NCI-H774 (cell line): ENCODE results near the gene OR2B2.
"Not testable (repeated sequence)": the region's sequence is repeated elsewhere in the genome, so short reads cannot be mapped to it uniquely, and the experiment has no call there.

Source experiments
- DNase-seq: peaks from one replicate; lab custom pipeline; 2025; lab: John Stamatoyannopoulos, UW

The OR2B2 gene

DNA sequence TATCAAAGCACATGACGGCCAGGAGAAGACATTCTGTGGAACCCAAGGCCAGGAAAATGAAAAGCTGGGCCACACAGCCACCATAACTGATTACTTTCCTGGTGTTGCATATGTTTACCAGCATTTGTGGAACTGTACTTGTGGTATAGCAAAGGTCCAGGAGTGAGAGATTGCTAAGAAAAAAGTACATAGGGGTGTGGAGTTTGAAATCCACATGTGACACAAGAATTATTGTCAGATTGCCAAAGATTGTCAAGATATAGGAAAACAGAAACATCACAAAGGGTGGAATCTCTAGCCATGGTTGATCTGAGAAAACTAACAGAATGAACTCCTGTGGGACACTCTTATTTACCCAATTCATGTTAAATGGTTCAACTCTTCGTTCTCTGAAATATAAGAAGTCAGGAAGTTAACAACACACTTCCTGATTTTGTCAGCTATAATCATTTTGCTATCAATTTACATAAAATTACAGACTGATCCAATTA is at the start of gene OR2B2:
OR2B2 (minus strand) TSS at position 441 of the 491 bp plus-strand sequence; CDS start at position 364, 77 bp downstream.
- no peak for DNase-seq

DNA sequence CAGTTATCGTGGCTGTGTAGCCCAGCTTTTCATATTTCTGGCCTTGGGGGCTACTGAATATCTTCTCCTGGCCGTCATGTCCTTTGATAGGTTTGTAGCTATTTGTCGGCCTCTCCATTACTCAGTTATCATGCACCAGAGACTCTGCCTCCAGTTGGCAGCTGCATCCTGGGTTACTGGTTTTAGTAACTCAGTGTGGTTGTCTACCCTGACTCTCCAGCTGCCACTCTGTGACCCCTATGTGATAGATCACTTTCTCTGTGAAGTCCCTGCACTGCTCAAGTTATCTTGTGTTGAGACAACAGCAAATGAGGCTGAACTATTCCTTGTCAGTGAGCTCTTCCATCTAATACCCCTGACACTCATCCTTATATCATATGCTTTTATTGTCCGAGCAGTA is 45.3 kb upstream of the OR2B2 start:
- DNase-seq = no peak

DNA sequence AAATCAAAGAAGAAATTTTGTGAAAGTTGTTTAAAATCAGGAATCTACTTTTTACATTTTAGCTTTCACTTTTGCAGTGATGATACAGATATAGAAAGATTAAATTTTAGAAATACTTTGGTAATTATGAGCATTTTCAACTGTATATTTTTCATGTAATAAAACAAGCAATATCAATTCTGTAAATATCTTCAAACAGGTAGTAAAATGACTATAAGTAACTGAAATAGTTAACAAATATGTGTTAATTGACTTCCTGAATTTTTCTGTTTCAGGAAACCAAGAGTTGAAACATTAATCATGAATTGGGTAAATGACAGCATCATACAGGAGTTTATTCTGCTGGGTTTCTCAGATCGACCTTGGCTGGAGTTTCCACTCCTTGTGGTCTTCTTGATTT is 44.7 kb upstream of the OR2B2 start, which contains the start of gene OR2B6:
OR2B6 (plus strand) TSS at position 301 of the 400 bp plus-strand sequence; CDS start at position 301, 0 bp downstream.
- no peak for DNase-seq

DNA sequence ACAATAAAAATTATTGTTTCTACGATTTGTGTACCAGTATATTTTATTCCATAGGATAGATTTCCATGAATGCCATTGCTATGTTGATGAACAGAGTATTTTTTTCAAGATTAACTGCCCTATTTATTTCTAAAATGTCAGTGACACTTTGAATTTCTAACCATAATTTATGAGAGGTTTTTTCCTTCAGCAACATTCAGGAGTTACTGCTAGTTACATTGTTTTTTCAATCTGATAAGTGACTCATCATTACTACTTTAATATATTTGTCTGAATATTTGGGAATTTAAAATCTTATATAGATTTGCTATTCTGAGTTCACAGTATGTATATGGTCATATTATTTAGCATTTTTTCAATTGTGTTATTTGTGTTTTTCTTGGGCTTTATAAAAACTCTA is 38.8 kb upstream of the OR2B2 start:
- DNase-seq = no peak

DNA sequence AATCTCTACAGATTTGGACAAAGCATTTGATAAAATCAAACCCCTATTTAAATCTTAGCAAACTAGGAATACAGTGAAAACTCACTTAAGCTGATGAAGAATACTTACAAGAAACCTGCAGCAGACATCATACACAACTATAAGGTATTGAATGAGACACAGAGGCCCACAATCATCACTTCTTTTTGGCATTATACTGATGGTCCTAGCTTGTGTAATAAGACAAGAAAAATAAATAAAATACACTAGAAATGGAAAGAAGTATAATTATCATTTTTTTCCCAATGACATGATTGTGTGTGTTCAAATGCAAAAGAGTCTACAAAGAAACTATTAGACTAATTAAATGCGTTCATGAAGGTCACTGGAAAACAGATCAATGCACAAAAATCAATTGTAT is 36.0 kb upstream of the OR2B2 start:
- DNase-seq = no peak

DNA sequence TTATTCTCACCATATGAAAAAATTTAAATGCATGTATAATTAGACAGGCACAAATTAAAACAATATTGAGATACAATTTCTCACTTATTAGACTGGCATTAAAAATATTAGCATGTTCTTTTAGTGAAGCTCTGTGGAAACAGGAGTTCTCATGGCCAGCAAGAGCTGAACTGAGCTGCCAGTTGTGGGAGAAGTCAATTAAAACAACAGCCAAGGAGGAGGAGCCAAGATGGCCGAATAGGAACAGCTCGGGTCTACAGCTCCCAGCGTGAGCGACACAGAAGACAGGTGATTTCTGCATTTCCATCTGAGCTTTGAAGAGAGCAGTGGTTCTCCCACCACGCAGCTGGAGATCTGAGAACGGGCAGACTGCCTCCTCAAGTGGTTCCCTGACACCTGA is 30.9 kb upstream of the OR2B2 start:
- DNase-seq = not testable (repeated sequence)

DNA sequence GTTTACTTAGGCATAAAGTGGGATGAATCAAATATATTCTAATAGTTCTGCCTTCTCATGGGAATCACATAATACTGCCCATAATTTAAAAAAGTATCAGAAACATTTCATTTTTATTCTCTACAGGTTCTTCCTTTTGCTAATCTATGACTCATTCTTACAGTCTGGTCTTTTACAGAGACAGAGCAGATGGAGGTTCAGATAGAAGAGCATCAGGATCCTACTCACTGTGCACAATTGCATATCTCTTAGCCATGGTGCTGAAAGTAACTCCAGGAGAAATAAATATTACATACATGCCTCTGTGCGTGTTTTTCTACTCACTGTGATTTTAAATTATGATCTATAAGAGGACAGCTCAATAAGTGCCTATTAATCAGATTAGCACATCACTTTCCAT is 28.6 kb upstream of the OR2B2 start:
- DNase-seq = no peak

DNA sequence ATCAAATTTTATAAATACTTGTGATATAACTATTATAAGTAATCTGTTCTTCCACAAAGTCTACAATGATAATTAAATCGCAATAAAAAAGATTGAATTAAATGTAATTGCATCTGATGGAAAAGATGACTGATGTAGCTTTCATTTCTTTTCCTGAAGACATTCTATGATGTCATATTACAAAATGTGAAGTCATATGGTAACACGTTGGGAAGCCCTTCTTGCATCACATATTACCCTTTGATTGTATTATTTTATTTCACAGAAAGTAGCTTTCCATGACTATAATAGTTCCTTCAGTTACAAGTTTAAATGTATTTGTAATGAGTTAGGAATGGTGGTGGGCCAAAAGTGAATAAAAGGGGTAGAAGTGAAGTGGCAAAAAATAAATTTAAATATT is 19.0 kb upstream of the OR2B2 start:
- DNase-seq = no peak

DNA sequence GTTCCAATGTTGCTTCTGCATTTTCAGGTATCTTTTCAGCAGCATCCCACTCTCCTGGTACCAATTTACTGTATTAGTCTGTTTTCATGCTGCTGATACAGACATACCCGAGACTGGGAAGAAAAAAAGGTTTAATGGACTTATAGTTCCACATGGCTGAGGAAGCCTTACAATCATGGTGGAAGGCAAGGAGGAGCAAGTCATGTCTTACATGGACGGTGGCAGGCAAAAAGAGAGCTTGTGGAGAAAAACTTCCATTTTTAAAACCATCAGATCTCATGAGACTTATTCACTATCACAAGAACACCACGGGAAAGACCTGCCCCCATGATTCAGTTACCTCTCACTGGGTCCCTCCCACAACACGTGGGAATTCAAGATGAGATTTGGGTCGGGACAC is 17.7 kb upstream of the OR2B2 start:
- not testable (repeated sequence) for DNase-seq

DNA sequence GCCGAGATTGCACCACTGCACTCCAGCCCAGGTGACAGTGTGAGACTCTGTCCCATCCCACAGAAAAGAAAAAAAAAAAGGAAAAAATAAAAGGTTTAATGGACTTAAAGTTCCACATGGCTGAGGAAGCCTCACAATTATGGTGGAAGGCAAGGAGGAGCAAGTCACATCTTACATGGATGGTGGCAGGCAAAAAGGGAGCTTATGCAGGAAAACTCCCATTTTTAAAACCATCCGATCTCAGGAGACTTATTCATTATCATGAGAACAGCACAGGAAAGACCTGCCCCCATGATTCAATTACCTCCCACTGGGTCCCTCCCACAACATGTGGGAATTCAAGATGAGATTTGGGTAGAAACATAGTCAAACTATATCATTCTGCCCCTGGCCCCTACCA is 15.8 kb upstream of the OR2B2 start:
- not testable (repeated sequence) for DNase-seq

DNA sequence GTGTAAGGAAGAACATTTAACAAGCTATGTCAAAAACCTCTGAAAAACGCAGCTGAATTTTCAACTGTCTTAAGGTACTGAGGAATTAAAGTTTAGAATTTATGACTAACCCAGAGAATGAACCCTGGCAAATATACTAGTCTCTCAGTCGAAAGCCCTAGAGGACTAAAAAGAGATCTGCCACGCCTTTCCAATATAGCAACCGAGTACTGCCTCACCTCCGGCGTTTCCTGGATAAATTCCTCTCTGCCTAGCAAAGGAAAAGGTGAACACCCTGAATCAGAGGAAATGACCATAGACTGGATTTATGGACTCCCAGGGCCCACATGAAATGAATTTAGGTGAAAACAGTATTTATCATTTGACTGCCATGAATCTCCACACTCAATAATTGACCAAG is 12.0 kb upstream of the OR2B2 start:
- no peak for DNase-seq

DNA sequence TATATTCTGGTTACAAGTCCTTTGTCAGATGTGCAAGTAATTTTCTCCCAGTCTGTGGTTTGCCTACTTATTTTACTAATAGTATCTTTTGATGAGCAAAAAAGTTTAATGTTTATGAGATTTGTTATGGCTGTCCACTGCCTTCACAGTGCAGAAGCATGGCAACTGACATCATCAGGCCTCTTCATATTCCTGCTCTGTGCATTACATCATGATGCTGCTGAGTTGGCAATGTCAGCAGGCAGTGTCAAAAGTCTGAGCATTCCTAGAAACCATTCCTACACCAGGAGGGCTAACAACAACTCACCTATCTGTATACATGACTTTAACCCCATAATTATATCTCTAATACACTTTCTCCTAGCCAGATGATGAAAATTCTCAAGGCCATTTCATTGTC is 10.8 kb upstream of the OR2B2 start:
- DNase-seq = no peak

DNA sequence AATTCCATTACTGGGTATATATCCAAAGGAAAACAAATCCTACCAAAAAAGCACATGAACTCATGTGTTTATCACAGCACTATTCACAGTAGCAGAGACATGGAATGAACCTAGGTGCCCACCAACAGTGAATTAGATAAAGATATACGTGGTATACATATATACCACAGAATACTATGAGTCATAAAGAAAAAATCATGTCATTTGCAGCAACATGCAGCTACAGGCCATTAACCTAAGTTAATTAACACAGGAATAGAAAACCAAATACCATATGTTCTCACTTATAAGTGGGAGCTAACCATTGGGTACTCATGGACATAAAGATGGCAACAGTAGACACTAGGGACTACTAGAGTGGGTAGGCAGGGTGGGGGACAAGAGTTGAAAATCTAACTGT is 4.2 kb downstream of the OR2B2 start:
- no peak for DNase-seq

DNA sequence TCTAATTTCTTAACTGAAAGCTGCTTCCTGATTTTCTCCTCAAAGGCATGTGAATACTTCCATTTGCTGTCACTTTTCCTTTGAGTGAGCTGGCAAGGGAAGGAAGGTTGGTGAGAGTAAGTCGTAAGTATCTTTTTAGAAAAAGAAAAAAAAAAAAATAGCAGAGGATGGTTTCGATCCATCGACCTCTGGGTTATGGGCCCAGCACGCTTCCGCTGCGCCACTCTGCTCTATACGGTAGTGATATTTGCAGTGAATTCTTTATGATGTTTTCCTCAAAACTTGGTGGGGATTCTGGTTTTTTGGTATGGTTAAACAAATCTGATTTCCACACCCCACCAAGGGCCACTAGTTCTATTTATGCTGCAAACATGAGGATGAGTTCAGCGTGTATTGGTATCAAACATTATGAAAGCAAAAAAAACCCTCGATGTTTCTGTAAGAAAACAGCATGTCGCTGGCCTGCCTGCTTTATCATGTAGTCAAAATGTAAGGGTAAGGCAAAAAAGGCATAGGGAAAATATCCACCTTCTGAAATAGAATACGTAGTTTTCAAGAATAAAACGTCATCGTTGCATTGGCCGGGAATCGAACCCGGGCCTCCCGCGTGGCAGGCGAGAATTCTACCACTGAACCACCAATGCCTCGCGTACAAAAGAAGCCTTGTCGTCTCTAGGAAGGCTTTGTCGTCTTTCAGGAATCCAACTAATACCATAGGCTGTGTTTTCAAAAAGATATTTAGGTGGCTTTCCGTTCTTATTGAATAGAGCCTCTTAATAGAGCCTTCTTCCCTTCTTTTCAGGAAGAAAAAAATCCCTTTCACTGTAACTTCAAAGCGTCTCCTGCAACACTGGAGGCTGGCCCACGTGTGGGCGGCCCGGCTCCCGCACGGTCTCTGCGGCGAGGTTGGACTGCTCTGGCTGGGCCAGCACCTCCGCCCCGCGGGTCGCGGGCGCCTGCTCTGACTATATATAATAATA is 9.6 kb downstream of the OR2B2 start:
- peak; percentile 70 for DNase-seq

DNA sequence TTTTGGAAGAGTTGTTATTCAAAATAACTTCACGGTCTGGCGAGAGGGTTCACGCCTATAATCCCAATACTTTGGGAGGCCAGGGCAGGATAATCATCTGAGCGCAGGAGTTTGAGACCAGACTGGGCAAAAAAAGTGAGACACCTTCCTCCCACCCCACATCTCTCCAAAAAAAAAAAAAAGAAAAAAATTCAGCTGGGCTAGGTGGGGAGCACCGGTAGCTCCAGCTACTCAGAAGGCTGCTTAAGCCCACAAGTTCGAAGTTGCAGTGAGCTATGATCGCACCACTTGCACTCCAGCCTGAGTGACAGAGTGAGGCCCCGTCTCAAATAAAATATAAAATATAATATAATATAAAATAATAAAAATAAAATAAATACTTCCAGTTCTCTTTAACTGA is 10.4 kb downstream of the OR2B2 start:
- DNase-seq = no peak

DNA sequence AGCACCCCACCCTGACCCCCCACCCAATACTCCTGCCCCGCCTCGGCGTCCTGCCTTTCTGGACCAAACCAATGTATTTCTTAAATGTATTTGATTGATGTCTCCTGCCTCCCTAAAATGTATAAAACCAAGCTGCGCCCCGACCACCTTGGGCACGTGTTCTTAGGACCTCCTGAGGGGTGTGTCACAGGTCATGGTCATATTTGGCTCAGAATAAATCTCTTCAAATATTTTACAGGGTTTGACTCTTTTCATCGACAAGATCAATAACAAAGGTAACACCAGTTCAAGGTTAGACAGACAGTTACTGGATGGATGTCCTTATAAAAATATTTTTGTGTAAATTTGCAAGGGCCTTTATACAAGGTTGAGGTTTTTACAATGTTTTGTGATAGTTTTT is 12.0 kb downstream of the OR2B2 start:
- DNase-seq = not testable (repeated sequence)

DNA sequence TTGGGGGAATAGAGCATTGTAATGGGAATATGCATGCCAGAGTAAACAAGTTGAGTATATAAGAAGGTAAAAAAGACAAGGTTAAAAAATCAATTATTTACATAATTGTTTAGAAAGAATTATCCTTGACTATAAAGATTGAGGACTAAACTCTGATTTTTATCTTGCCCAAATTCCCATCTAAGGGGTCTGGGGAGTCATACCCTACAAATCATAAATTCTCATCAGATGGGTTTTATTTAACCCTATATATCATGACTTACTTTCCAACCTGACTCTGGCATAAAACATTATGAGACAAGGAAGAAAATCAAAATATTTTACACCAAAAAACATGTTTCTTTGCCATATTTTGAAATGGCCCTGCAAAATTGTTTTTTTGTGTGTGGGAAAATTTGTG is 12.7 kb downstream of the OR2B2 start:
- no peak for DNase-seq

DNA sequence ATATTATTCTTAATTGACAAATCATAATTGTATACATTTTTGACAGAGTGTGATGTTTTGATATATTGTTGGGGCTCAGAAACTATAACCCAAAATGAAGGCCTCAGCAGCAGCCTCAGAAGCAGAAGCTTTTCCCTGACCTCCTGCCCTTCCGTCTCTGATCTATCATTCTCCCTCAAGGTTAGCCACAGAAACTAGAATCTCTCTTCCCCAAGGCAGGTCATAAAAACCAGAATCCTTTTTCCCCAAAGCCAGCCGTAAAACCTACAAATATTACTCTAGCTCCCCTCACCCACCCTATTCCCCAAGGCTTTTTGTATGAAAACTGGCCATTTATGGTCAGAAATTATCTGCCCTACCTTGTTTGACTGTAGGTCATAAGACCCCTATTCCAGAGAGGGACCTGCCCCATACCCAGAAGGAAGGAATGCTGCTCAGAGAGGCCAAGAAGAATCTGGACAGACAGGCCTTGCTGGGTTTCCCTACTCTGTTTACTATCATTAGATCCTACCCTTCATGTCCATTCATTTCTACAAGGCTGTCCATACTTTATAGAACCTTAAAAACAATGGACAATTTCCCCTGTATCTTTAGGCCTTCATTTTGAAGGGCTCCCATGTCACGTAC is 14.5 kb downstream of the OR2B2 start:
- DNase-seq = no peak

DNA sequence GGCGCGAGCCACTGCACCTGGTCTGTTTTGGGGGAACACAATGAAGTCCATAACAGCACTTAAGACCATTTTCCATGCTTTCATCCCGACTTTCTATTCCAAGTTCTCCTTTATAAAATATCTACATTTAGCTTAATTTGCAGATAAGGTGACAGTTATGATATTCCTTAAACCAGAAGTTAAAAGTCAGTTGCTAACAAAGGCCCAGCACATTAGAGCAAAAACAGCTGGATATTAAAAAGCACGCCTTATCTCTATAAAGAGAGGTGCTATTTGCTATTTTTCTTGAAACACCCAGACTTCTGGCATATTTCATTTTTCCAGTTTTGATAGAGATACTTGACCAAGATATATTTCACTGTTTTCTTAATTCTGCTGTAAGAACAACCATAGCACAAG is 15.8 kb downstream of the OR2B2 start:
- no peak for DNase-seq

DNA sequence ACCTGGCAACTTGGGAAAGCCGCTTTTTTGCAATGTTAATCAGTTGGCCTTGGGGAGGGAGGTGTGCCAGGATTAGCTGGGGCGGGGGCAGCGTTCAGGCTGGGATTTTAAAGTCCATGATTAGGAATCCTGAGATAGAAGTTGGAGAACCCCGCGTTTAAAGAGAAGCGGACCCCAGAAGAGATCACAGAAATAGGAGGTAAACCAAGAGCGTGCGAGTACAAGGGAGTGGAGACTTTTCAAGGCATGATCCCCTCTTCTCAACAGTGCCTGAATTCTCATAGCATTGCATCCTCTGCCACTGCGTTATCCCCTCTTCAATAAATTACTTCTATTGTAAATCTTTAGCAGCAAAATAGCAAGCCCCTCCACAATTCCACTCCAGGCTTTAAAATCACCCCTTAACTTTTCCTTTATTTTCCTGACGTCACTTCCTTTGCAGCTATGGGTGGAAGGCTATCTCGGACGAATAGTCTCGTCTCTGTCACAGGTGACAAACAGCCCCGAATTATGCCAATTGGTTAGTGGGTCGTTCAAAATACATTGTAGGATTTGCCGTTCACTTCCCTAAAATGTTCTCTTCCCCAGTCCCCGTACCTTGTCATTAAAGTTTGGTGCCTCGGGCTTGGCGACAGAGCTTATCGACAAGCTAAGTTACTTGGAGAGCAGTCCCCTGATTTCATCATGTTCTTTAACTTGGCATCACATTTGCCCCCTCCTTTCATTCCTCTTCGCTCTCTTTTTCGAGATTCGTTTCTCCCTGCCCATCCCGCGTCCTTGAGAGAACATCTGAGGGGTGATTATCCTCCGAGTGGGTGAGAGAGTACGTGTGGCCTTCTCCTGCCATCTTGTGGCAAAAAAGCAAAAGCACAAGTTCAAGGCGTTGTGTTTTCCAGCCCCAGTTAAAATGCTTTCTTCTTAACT is 17.1 kb downstream of the OR2B2 start:
- DNase-seq = peak; percentile 54

DNA sequence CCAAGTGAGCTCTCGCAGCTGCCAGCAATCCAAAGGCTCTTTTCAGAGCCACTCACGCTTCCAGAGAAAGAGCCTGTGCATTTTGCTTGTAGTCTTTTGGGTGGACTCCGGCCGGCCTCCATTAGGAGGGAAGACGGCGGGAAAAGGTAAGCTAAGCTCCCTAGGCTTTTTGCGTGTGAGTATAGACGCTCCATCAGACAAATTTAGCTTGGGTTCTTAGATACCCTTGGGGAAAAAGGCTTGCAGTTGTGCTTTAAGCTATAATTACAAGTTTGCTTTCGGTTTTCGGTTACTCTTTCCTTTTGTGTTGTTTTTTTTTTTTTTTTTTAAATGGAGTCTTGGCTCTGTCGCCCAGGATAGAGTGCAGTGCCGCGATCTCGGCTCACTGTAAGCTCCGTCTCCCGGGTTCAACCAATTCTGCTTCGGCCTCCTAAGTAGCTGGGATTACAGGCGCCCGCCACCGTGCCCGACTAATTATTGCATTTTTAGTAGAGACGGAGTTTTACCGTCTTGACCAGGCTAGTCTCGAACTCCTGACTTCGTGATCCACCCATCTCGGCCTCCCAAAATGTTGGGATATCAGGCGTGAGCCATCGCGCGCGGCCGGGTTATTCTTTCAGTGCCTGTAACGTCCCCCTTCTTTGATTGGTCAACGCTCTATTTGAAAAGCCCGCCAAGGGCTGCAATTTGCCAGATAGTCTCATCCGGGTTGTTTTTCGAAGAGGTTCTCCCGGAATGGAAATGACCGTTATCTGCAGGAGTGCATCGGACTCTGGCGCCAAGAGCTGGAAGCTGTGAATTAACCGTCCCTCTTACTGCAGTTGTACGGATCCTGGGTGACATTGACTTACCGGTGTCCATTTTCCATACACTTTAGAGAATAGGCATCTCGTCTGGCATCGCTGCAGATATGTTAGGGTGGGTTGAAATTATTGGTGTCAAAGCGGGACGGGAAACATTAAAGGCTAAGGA is 18.1 kb downstream of the OR2B2 start:
- DNase-seq = peak; percentile 95
